GM12891 (cell line): ENCODE measurements around the gene ARID1B.

Experiments
- PAX5 ChIP-seq: IDR thresholded peaks from 2 replicates; pipeline ENCODE4 v1.6.1; 2011; ENCODE audit warnings: low read length, moderate library complexity, mild to moderate bottlenecking; ENCODE audit not compliant: insufficient read depth, severe bottlenecking
- POLR2A ChIP-seq: IDR thresholded peaks from 2 replicates; pipeline ENCODE4 v1.6.1; 2011; ENCODE audit warnings: low read depth, low read length, control low read depth
- POLR2AphosphoS5 ChIP-seq: IDR thresholded peaks from 2 replicates; pipeline ENCODE4 v1.6.1; 2011; ENCODE audit warnings: low read depth, low read length, control low read depth
- POU2F2 ChIP-seq: IDR thresholded peaks from 2 replicates; pipeline ENCODE4 v1.6.1; 2011; ENCODE audit warnings: low read depth, mild to moderate bottlenecking, control low read depth, low read length, moderate library complexity
- SPI1 ChIP-seq: IDR thresholded peaks from 2 replicates; pipeline ENCODE4 v1.6.1; 2011; ENCODE audit warnings: low read depth, low read length, control low read depth
- TAF1 ChIP-seq: IDR thresholded peaks from 2 replicates; pipeline ENCODE4 v1.6.1; 2011; ENCODE audit warnings: low read depth, low read length, control low read depth

GRCh38 chr6:157182503-157183264 lies 405.5 kb downstream of the ARID1B start:
- TF ChIP-seq POLR2A (no peak), POLR2AphosphoS5 (no peak), PAX5 (no peak), SPI1 (no peak), TAF1 (no peak), POU2F2 (no peak)
